H9 (cell line): ENCODE data around the gene AGAP3. TPM values are rescaled to one million over a fixed set of nuclear protein-coding genes. Genes with fewer than 3 reads are reported as not detected.
A peak's percentile ranks its signal among the peaks of the same experiment; 100 is the strongest.

ENCODE experiments used
- DNase-seq: peaks from one replicate; pipeline ENCODE4 v3.0.0-alpha.2; 2017
- H2AFZ ChIP-seq: one replicate; pipeline ENCODE4 v1.6.1; 2013; ENCODE audit warnings: mild to moderate bottlenecking, low read length, control low read depth, moderate library complexity
- H2AK5ac ChIP-seq: 2 replicates; pipeline ENCODE4 v1.6.1; 2013; ENCODE audit warnings: low read length, control low read depth, mixed read lengths; ENCODE audit not compliant: insufficient read length
- H2BK120ac ChIP-seq: one replicate; pipeline ENCODE4 v1.6.1; 2013; ENCODE audit warnings: low read depth, mild to moderate bottlenecking, low read length, control low read depth, inconsistent platforms; ENCODE audit not compliant: poor library complexity, severe bottlenecking
- H2BK12ac ChIP-seq: 2 replicates; pipeline ENCODE4 v1.6.1; 2013; ENCODE audit warnings: low read length, control low read depth, mixed read lengths, low read depth; ENCODE audit not compliant: insufficient read length
- H2BK15ac ChIP-seq: 2 replicates; pipeline ENCODE4 v1.6.1; 2013; ENCODE audit warnings: low read depth, low read length, control low read depth
- H2BK20ac ChIP-seq: one replicate; pipeline ENCODE4 v1.6.1; 2013; ENCODE audit warnings: low read depth, mild to moderate bottlenecking, low read length, control low read depth, inconsistent platforms; ENCODE audit not compliant: poor library complexity, severe bottlenecking
- H2BK5ac ChIP-seq: 2 replicates; pipeline ENCODE4 v1.6.1; 2013; ENCODE audit warnings: low read length, control low read depth, mixed read lengths; ENCODE audit not compliant: insufficient read length
- H3K14ac ChIP-seq: 2 replicates; pipeline ENCODE4 v1.6.1; 2013; ENCODE audit warnings: low read length, control low read depth; ENCODE audit not compliant: insufficient read depth
- H3K18ac ChIP-seq: 2 replicates; pipeline ENCODE4 v1.6.1; 2013; ENCODE audit warnings: low read depth, mild to moderate bottlenecking, mixed read lengths, low read length, control low read depth; ENCODE audit not compliant: insufficient read length
- H3K23ac ChIP-seq: 2 replicates; pipeline ENCODE4 v1.6.1; 2013; ENCODE audit warnings: low read length, control low read depth, mixed read lengths, low read depth; ENCODE audit not compliant: insufficient read length
- H3K23me2 ChIP-seq: 2 replicates; pipeline ENCODE4 v1.6.1; 2013; ENCODE audit warnings: low read depth, mild to moderate bottlenecking, mixed read lengths, low read length, control low read depth; ENCODE audit not compliant: insufficient read length, poor library complexity, severe bottlenecking
- H3K27ac ChIP-seq: 2 replicates; pipeline ENCODE4 v1.5.1; 2013; ENCODE audit warnings: low read length, control low read depth, mixed read lengths, low read depth; ENCODE audit not compliant: insufficient read length
- H3K27me3 ChIP-seq: 2 replicates; pipeline ENCODE4 v1.6.1; 2013; ENCODE audit warnings: low read length, control low read depth, inconsistent platforms; ENCODE audit not compliant: insufficient read depth
- H3K4ac ChIP-seq: 2 replicates; pipeline ENCODE4 v1.6.1; 2013; ENCODE audit warnings: low read depth, mild to moderate bottlenecking, control low read depth, inconsistent platforms, low read length, moderate library complexity
- H3K4me1 ChIP-seq: 2 replicates; pipeline ENCODE4 v1.6.1; 2013; ENCODE audit warnings: low read length, control low read depth, inconsistent platforms; ENCODE audit not compliant: insufficient read depth
- H3K4me2 ChIP-seq: 2 replicates; pipeline ENCODE4 v1.6.1; 2013; ENCODE audit warnings: low read length, control low read depth, mixed read lengths; ENCODE audit not compliant: insufficient read length, insufficient read depth
- H3K56ac ChIP-seq: 2 replicates; pipeline ENCODE4 v1.6.1; 2013; ENCODE audit warnings: low read depth, mild to moderate bottlenecking, mixed read lengths, low read length, control low read depth; ENCODE audit not compliant: insufficient read length
- H3K79me1 ChIP-seq: 2 replicates; pipeline ENCODE4 v1.6.1; 2013; ENCODE audit warnings: low read depth, mild to moderate bottlenecking, moderate library complexity, low read length, control low read depth, inconsistent platforms; ENCODE audit not compliant: insufficient read depth, poor library complexity, severe bottlenecking
- H3K79me2 ChIP-seq: 2 replicates; pipeline ENCODE4 v1.6.1; 2013; ENCODE audit warnings: low read length, control low read depth, inconsistent platforms; ENCODE audit not compliant: insufficient read depth
- H3K9ac ChIP-seq: 2 replicates; pipeline ENCODE4 v1.6.1; 2013; ENCODE audit warnings: low read length, control low read depth, mixed read lengths; ENCODE audit not compliant: insufficient read length; ENCODE audit errors: extremely low read depth
- H3K9me3 ChIP-seq: one replicate; pipeline ENCODE4 v1.6.1; 2013; ENCODE audit warnings: low read depth, low read length, inconsistent platforms; ENCODE audit not compliant: control insufficient read depth
- H3T11ph ChIP-seq: one replicate; pipeline ENCODE4 v1.6.1; 2013; ENCODE audit warnings: mild to moderate bottlenecking, low read length, control low read depth, inconsistent platforms
- H4K20me1 ChIP-seq: one replicate; pipeline ENCODE4 v1.6.1; 2013; ENCODE audit not compliant: control insufficient read depth, insufficient read length, insufficient read depth
- H4K5ac ChIP-seq: 2 replicates; pipeline ENCODE4 v1.6.1; 2013; ENCODE audit warnings: low read depth, mild to moderate bottlenecking, mixed read lengths, low read length, control low read depth; ENCODE audit not compliant: insufficient read length
- H4K8ac ChIP-seq: replicated peaks from 2 replicates; pipeline ENCODE4 v1.6.1; 2013; ENCODE audit warnings: low read length, control low read depth, mixed read lengths, low read depth; ENCODE audit not compliant: insufficient read length
- H4K91ac ChIP-seq: 2 replicates; pipeline ENCODE4 v1.6.1; 2013; ENCODE audit warnings: low read depth, mild to moderate bottlenecking, moderate library complexity, mixed read lengths, low read length, control low read depth; ENCODE audit not compliant: insufficient read length
- H3K27ac Mint-ChIP-seq, 3 experiments: 2 replicates in 2 of 3; 3 replicates in 1 of 3; pipeline ENCODE4 v1.8.0; 2020 to 2021; ENCODE audit warnings: mixed read lengths in 3 of 3, mild to moderate bottlenecking in 1 of 3, moderate library complexity in 1 of 3
- H3K27me3 Mint-ChIP-seq: 2 replicates; pipeline ENCODE4 v1.8.0; 2021; ENCODE audit warnings: low read depth, mild to moderate bottlenecking, moderate library complexity, mixed read lengths
- H3K36me3 Mint-ChIP-seq, 3 experiments: 2 replicates in 2 of 3; 3 replicates in 1 of 3; pipeline ENCODE4 v1.8.0; 2020 to 2021; ENCODE audit warnings: low read depth in 3 of 3, mixed read lengths in 3 of 3; ENCODE audit not compliant: insufficient read depth in 1 of 3
- H3K4me1 Mint-ChIP-seq, 2 experiments: 2 replicates each; pipeline ENCODE4 v1.8.0; 2020; ENCODE audit warnings: mixed read lengths in 2 of 2
- H3K4me3 Mint-ChIP-seq, 2 experiments: 2 replicates in 1 of 2; 3 replicates in 1 of 2; pipeline ENCODE4 v1.8.0; 2020 to 2021; ENCODE audit warnings: mild to moderate bottlenecking in 2 of 2, mixed read lengths in 2 of 2, moderate library complexity in 1 of 2
- H3K9me3 Mint-ChIP-seq, 2 experiments: 2 replicates in 1 of 2; 3 replicates in 1 of 2; pipeline ENCODE4 v1.8.0; 2020; ENCODE audit warnings: mild to moderate bottlenecking in 2 of 2, mixed read lengths in 2 of 2, moderate library complexity in 1 of 2
- CTCF ChIP-seq: fragments of 200-600 bp; sonication (generic); conservative IDR thresholded peaks from 3 replicates; pipeline ENCODE4 v1.8.0; 2021; ENCODE audit warnings: antibody characterized with exemption, mild to moderate bottlenecking
- WGBS: extraction: QIAGEN DNeasy Blood & Tissue Kit; methylation state at CpG from one replicate; pipeline ENCODE4 v1.1.7; 2013; ENCODE audit warnings: missing lambda C conversion rate, low lambda C conversion rate, mixed read lengths; ENCODE audit not compliant: insufficient read length; ENCODE audit errors: extremely low coverage; 5-methylcytosine and 5-hydroxymethylcytosine counted together
- total RNA-seq: library from RNA; stranded (reverse); gene quantifications from 2 replicates; pipeline ENCODE4 v1.2.1, GENCODE V29; 2021

AGAP3 gene
- total RNA-seq, 1 experiment from 2014 or later: 97.7 TPM

GRCh38 chr7:151082141-151083070 lies 3.9 kb upstream of the AGAP3 start:
- peak overlapping the region in 1 of 3 experiments; percentile 89; a peak in 1 of 7 replicates for H3K27ac Mint-ChIP-seq
- no peak for DNase-seq
- no peak overlapping the region for H2AK5ac ChIP-seq
- peaks cover 2% of the 10 kb centered on the region; the same call in 1 of the 2 replicates for H3K4me1 ChIP-seq
- peaks cover 33 to 43% of the 10 kb centered on the region in 2 experiments for H3K4me1 Mint-ChIP-seq
- H2BK5ac ChIP-seq: no peak overlapping the region
- no peak overlapping the region for H2BK20ac ChIP-seq
- no peak overlapping the region for H3K18ac ChIP-seq
- no peak overlapping the region; the same call in 1 of the 2 replicates for H3K14ac ChIP-seq
- WGBS: no CpG with 5 or more reads among the region's 42 CpGs
- H3K56ac ChIP-seq: no peak overlapping the region
- no peaks in the 10 kb centered on the region for H3K79me1 ChIP-seq
- H3K27ac ChIP-seq: no peak overlapping the region
- peaks cover 13% of the 10 kb centered on the region for H3K23me2 ChIP-seq
- no peak overlapping the region for H4K91ac ChIP-seq
- H2BK12ac ChIP-seq: no peak overlapping the region
- no peak overlapping the region for H3K9ac ChIP-seq
- no peak overlapping the region for H2AFZ ChIP-seq
- peaks cover 8% of the 10 kb centered on the region for H3K27me3 Mint-ChIP-seq
- no peak overlapping the region for H3K4ac ChIP-seq
- no peaks in the 10 kb centered on the region for H4K20me1 ChIP-seq
- no peak overlapping the region for H2BK15ac ChIP-seq
- no peak for TF ChIP-seq CTCF
- no peaks in the 10 kb centered on the region; the same call in 1 of the 2 replicates for H3K79me2 ChIP-seq
- H2BK120ac ChIP-seq: no peak overlapping the region
- no peak overlapping the region for H3T11ph ChIP-seq
- peaks cover 0 to 6% (median 5%) of the 10 kb centered on the region in 3 experiments; a peak in 5 of 7 replicates for H3K36me3 Mint-ChIP-seq
- no peak overlapping the region for H4K8ac ChIP-seq
- H3K23ac ChIP-seq: no peak overlapping the region
- H3K27me3 ChIP-seq: no peaks in the 10 kb centered on the region; the same call in 1 of the 2 replicates
- peak overlapping the region; percentile 88 for H3K4me2 ChIP-seq
- no peaks in the 10 kb centered on the region; a peak in 1 of 5 replicates for H3K9me3 Mint-ChIP-seq
- H4K5ac ChIP-seq: no peak overlapping the region
- H3K4me3 Mint-ChIP-seq: peak overlapping the region; percentile 86 to 87
- no peaks in the 10 kb centered on the region for H3K9me3 ChIP-seq
